GM19467 (cell line): ENCODE measurements around the gene CREM.

Experiments
- ATAC-seq: cut with Tn5 transposase; IDR thresholded peaks from one replicate; pipeline ENCODE4 v1.9.1; 2021; ENCODE audit warnings: mild to moderate bottlenecking, moderate library complexity; ENCODE audit not compliant: unreplicated experiment

Gene CREM

GRCh38 chr10:35133586-35133985 lies 6.9 kb downstream of the CREM start:
- ATAC-seq: no peak

DNA sequence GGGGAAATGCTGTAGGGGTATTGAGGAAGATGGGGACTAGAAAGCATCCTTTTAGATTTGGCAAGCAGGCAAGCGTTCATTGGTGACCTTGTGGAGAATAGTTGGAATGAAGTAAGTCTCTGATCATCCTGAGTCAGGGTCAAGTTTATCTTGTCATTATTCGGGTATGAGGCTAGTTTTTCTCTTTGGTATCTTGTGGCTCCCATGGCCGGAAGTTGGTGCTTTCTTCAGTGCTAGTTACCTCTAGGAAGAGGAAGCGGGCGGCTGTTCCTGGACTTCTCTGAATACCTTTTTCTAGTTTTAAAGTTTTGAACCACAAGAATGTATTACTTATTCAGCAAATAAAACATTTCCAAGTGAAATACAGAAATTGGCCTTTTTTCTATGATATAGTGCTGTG lies 9.2 kb downstream of the CREM start:
- no peak for ATAC-seq

GRCh38 chr10:35136263-35136815 lies 9.7 kb downstream of the CREM start:
- peak; percentile 40 for ATAC-seq

- no peak for ATAC-seq
Measured at GRCh38 chr10:35140126-35140525, 13.5 kb downstream of the CREM start.

GRCh38 chr10:35140727-35141126 lies 14.1 kb downstream of the CREM start:
- ATAC-seq: no peak

DNA sequence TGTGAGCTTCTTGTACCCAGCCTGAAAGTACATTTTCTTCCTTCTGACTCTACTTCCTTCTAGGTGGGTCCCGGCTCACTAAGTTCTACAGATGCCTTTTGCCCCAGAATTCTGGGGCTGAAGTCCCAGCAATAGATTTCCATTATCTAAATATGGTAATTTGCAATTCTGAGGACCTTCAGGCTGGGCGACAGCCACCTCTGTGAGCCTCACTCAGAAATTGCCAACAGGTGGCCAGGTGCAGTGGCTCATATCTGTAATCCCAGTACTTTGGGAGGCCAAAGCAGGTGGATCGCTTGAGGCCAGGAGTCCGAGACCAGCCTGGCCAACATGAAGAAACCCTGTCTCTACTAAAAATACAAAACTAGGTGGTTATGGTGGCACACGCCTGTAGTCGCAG lies 23.7 kb downstream of the CREM start:
- ATAC-seq: no peak

GRCh38 chr10:35152992-35153391 lies 26.3 kb downstream of the CREM start:
- no peak for ATAC-seq

- no peak for ATAC-seq
Measured at GRCh38 chr10:35153716-35154115, 27.1 kb downstream of the CREM start.

- no peak for ATAC-seq
Measured at GRCh38 chr10:35160743-35161142, 34.1 kb downstream of the CREM start.

- no peak for ATAC-seq
Measured at GRCh38 chr10:35161906-35162305, 35.3 kb downstream of the CREM start.

- ATAC-seq: no peak
Measured at GRCh38 chr10:35165136-35165535, 38.5 kb downstream of the CREM start.

DNA sequence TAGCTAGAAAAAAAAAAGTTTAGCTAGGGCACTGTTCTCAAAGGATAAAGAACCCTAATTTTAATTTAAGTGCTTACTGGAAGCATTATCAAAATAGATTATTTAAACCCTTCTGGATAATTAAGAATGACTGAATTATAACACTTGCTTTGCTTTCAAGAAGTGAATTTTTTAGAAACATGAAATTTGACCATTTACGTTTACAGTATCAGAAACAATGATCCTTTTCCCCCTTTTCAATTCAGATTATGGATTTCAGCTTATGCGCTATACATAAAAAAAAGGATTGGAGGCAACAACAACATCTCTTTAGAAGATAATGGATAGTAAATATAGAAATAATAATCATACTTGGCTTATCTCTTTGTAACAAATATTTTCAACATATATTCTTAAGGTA lies 39.2 kb downstream of the CREM start:
- ATAC-seq: no peak

- no peak for ATAC-seq
Measured at GRCh38 chr10:35166607-35167006, 40.0 kb downstream of the CREM start.

DNA sequence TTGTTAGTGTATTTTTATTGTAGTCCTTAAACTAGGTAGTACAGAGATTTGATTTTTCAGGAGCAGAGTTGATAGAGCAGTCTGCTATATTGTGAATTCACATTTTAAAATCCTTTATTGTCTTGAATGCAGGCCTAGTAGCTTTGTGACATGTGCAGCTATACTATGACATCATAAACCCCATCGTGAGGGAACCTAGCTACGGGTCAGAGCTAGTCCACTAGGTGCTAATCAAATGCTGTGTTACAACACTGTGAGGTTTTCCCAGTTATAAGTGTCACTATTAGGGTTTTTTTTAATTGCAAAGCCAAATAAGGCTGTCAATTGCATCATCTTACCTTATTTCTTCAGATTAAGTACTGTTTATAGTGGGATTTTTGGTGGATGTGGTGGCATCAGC lies 40.7 kb downstream of the CREM start:
- ATAC-seq: no peak

DNA sequence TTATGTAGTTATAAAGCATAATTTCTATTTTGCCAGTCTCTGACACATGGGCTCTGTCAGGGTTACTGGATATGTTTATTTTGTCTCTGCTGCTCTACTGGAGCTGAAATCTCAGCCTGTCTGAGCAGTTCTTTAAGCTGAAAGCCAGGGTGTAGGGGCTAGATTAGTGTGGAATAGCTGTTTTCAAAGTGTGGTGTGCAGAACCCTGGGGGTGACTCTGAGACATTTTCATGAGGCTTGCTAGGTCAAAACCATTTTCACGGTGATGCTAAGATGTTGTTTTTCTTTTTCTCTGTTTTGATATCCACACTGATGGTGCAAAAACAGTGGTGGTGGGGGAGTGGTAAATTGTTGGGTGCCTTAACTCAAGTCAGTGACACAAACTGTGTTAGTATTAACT lies 45.5 kb downstream of the CREM start:
- ATAC-seq: no peak

DNA sequence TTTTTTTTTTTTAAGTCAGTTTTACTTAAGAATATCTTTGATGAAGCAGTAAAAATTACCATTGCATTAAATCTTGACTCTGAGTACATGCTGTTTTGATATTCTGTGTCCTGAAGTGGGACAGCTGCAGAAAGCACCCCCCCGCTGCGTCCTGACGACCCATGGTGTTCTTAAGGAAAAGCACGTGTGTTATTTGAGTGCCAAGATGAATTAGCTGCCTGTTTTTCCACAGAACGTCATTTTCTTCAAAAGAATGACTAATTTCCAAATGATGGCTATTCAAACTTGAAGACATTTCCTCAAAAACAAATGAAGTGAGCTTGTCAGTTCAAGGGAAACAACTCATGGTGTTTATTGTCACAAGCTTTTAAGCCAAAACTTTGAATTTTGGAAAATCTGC lies 45.9 kb downstream of the CREM start:
- ATAC-seq: no peak

DNA sequence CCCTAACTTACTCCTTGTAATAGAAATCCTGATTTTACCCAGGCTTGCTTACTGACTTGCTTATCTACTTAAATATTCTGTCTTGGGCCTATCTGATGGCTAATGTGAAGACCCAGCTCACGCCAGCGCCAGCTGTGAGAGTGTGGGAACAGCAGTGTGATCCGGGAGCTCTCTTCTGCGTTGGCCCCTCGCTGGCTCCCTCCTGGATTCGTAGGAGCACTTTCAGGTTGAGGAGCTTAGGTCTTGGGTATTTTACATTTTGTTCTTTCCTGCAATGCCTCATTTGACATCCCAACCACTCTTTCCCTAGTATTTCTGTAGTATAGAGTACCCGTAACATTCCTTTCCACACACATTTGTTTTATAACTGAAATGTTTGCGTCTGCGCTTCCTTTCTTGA lies 51.7 kb downstream of the CREM start:
- no peak for ATAC-seq

GRCh38 chr10:35182631-35183510 lies 56.2 kb downstream of the CREM start:
- no peak for ATAC-seq

GRCh38 chr10:35184527-35185171 lies 58.0 kb downstream of the CREM start:
- no peak for ATAC-seq

DNA sequence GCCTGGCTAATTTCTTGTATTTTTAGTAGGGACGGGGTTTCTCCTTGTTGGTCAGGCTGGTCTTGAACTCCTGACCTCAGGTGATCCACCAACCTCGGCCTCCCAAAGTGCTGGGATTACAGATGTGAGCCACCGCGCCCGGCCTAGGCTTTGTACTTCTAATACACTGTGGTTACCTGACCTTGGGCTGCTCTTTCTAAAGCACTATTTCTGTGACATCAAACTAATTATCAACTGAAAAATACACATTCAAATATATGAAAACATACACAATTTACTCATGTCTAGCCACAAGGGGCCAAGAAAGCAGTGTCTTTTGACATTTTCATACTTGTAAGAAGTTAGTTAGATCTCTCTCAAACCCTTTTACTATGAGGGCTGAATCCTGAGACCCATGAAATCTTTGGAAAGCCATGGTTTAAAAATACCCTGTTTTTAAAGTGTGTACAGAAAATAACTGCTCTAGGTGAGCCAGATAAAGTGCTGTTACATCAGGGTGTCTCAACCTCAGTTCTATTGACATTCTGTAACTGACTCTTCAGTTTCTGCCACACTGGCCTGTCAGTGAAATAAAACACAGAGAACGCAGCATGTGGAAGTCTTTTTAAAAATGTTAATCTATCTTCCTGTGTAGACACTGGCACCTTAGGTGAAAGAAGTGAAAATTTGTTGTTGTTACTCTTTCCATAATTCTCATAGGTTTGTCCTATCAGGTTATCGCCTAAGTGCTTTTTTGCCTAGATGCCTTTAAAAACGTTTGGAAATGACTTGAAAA lies 58.8 kb downstream of the CREM start:
- ATAC-seq: no peak

DNA sequence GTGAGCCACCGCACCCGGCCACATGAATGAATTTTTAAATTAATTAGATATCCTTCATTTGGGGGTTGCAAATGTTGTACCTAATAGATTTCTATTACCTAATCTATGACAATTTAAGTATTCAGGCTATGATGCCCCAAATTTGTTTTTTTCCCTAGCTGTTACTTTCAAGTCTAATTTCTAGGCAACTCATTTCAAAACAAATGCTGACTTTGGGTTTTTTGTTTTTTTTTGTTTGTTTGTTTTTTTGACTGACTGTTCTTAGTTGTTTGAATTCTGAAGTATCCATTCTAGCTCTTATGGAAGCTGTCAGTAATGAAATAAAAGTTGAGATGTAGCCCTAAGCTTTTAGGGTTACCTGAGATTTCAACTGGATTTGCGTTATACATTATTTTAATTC lies 62.3 kb downstream of the CREM start:
- ATAC-seq: no peak
